DLD1 (cell line): ENCODE data around the gene GRN.
"Not testable (repeated sequence)": the region's sequence is repeated elsewhere in the genome, so short reads cannot be mapped to it uniquely, and the experiment has no call there.

Experiments
- in situ Hi-C: cut with HindIII; loops from 2 replicates; pipeline ENCODE4 v1.10.0; 2017; ENCODE audit warnings: low sequenced_read_pairs

Gene GRN

DNA sequence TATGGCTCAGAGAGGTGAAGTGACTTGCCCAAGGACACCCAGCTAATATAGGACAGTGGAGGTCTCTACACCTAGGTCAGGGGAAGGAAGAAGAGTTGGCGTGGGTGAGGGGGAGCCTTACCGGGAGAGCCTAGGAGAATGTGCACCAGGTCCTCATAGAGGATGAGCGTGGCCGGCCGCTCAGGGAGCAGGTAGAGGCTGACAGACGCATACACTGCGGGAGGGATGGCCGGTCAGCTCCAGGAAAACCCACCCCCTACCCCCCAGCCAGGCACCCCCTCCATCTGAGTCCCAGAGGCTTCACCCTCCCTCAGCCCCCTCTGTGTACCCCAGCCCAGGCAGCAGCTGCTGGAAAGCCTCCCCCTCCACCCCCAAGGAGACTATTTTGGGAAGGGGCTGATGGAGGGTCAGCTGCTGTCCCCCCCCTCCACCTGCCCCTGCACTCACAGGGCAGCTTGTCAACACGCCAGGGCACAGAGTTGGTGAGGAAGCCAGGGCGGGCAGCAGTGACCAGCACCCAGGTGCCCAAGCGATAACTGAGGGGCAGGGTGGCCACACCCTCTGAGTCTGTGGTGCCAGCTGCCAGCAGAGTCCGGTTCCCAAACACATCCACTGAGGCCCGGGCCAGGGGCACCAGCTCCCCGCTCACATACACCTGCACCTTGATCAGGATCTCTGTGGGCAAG lies 14.5 kb downstream of the GRN start:
- in situ Hi-C loops: no loop called here

DNA sequence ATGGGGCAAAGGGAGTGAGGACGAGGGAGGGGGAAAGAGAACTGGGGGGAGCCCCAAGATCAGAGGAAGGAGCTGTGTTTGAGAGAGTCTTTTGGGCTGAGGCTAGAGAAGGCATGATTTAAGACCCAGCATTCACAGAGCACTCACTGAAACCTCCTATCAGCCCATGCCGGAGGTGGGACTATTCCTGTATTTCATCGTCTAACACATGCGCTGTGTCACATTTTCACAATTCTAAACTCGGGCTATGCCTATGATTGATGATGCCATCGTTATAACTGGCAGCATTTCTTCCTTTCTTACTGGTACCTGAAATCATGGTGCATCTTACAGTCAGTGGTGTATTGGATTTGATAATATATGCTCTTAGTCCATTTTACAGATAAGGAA lies 15.0 kb downstream of the GRN start:
- in situ Hi-C loops: no loop called here

DNA sequence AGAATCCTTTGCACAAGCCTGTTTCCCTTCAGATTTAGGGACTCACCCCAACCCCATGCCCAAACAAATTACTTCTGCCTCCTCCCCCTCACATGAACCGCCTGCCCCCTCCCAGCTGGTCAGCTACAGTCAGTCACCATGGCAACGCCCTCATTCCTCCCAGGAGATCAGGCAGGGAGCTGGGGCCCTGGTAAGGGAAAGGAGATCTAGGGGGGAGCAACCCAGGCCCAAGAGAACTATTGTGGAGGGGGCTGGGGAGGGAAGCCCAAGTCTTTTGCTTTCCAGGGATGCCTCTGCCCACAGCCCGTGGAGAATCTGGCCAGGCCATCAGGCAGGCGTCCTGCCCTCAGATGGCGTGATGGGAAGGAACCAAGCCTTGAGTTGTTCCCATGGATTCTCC lies 15.7 kb downstream of the GRN start:
- in situ Hi-C loops: no loop called here

DNA sequence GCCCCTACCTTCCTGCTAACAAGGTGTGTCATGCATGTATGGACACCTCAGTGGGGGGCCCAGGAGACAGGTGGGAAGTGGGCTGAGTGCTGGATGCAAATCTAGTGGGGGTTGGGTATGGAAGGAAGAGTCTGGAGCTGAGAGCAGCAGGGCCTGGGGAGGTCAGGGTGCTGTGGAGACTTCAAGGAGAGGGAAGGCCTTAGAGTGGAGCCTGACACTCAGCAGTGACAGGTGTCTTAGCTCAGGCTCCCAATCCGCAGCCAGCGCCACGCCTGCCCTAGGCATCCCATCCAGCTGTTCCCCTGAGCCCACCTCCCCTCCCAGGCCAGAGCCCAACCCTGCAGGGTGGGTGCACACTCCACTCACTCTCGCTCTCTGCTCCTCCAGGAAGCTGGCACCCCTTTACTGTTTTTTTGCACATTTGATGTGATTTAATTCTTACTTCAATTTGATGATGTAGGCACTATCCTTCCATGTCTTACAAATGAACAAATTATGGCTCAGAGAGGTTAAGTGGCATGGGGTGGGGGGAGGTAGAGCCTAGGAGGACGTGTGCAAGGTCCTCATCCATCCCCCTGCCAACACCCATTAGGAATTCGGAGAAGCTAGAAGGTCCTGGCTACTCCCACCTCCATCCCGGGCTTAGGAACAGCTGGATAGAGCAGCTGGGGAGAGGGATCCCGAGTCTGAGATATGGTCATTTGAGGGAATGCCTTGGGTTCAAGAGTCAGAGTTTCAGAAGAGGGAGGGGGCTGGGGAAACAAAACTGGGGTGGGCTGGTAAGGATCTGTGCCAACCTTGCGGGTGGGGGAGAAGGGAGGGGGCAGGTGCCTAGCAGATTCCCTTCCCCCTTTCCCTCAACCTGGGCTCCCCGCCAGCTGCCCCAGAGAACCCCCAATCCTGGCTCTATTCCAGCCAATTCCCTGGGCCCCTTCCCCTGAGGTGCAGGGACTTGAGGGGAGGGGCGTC lies 16.5 kb downstream of the GRN start:
- in situ Hi-C loops: no loop called here

DNA sequence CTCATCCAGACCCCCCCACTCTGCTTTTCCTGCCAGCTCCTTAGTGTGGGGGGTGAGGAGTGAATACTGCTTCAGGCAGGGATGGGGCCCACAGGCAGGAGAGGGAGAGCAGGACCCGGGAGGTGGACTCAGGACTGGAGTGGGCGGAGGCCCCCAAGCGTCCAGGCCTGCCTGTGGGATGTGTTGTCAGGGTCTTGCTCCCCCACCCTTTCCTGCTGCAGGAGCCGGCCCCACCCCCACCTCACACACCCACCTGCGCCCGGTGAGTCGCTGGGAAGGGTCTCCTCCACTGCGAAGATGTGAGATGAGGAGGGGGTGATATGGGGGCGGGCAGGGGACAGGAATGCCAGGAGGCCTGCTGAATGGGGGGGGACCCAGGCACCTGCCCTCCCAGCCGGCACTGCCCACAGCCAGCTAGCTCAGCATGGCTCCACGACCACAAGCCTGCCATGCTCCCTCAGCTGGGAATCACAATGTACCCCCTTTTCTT lies 17.4 kb downstream of the GRN start:
- in situ Hi-C loops: no loop called here

DNA sequence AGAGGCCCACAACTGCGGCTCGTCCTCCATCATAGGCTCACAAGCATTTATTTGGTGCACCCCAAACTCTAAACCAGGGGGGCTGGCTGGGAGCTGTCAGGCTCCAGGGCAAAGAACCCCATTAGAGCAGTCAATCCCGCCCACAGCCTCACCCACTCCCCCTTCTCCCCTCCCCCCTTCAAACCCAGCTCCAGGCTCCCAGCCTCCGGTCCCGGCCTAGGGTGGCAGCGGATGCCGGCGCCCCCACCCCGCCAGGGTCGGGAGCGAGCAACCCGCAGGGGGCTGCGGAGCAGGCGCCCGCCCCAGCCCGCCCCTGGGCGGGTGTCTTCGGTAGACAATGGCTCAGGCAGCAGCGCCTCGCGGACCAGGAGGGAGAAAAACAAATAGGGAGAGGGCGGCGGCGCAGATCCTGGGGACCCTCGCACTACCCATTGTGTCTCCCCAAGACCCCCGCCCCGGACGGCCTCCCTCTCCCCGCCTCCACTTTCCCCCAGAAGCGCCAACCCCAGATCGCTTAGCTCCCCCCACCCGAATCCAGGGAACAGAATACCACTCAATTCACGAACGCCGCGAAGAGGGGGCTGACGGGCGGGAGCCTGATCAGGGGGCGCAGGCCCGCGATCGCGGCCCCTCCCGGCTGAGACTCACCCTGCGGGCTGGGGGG lies 18.0 kb downstream of the GRN start:
- in situ Hi-C loops: no loop called here

DNA sequence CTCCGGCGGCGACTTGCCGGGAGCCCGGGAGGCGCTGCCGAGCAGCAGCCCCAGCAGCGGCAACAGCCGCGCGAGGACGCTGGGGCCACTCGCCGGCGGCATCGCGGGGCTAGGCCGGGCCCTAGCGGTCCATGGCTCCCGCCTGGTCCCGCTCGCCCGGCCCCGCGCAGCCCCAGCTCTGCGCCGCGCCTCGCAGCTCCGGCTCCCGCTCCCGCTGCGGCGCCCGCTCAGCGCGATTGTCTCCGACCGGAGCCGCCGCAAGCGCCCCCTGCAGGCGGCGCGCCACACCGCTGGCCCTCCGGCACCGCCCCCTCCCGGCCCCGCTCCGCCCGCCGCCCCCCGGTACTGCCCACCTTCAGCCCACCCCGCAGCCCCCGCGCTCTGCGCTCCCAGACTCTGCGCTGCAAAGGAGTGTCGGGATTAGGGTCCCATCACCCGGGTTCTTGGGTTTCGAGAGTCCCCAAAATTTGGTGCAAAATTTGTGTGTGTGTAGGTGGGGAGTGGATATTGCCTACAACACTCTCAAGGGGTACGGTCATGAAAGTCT lies 18.6 kb downstream of the GRN start, which contains the start of gene FAM171A2:
TSS of gene FAM171A2 (minus strand) at position 241 of the 547 bp plus-strand sequence. CDS start at position 102, 139 bp downstream.
- in situ Hi-C loops: no loop called here

DNA sequence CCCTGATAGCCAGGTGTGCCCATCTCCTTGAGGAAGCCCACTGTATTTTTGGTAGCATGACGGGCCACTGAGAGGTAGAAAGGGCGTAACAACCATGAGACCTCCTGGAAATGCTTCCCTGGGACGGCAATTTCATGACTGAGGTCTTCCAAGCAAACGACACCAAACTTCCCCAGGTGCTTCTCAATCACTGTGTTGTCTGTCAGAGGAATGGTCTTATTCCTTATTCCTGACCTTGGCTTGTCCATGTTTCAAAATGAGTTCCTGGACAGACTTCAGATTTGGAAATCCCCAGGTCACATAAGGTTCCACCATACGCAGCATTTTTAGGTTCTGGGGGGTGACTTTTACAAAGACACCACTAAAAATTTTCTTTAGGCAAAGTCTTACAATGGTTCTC lies 19.9 kb downstream of the GRN start:
- in situ Hi-C loops: not testable (repeated sequence)

DNA sequence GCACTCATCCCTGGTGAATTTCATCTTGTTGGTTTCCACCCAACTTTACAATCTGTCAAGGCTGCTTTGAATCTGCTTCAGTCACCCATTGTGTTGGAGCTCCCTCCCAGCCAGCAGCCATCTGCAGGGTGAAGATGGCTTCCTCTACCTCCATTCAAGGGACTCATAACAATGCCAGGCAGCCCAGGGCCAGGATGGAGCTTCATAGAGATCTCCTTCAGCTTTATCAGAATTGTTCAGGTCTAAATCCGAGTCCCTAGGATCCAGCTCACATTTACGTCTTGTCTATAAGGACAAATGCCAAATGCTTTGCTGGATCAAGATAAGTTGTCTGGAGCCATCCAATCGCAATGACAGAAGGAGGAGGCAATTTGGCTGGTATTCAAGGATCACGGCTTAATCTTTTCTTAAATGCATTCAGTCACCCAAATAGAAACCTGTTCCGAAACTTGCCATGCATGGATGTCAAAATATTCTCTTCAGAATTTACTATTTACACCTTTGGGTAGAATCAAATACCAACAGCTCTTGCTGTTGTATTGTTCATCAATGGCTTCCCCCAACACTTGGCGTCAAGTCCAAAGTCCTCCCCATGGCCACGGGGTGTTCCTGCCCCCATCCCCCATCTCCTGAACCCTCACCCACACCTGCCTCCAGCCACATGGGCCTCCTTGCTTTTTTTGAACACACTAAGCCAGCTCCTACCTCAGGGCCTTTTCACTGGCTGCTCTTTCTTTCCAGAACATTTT lies 22.3 kb downstream of the GRN start:
- in situ Hi-C loops: no loop called here

DNA sequence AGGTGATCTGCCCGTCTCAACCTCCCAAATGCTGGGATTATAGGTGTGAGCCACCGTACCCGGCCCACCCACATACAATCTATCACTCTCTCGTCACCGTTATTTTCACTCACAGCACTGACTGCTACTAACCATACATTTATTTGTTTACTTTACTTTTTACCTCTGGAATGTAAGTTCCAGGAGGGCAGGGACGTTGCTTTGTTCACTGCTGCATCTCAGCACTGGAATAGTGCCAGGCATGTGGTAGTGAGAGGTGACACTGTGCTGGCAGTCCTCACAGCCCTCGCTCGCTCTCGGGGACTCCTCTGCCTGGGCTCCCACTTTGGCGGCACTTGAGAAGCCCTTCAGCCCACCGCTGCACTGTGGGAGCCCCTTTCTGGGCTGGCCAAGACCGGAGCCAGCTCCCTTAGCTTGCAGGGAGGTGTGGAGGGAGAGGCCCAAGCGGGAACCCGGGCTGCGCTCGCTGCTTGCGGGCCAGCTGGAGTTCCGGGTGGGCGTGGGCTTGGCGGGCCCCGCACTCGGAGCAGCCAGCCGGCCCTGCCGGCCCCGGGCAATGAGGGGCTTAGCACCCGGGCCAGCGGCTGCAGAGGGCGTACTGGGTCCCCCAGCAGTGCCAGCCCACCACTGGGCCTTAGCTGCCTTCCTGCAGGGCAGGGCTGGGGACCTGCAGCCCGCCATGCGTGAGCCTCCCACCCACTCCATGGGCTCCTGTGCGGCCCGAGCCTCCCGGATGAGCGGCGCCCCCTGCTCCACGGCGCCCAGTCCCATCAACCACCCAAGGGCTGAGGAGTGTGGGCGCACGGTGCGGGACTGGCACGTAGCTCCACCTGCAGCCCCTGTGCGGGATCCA lies 23.5 kb downstream of the GRN start:
- in situ Hi-C loops: not testable (repeated sequence)

DNA sequence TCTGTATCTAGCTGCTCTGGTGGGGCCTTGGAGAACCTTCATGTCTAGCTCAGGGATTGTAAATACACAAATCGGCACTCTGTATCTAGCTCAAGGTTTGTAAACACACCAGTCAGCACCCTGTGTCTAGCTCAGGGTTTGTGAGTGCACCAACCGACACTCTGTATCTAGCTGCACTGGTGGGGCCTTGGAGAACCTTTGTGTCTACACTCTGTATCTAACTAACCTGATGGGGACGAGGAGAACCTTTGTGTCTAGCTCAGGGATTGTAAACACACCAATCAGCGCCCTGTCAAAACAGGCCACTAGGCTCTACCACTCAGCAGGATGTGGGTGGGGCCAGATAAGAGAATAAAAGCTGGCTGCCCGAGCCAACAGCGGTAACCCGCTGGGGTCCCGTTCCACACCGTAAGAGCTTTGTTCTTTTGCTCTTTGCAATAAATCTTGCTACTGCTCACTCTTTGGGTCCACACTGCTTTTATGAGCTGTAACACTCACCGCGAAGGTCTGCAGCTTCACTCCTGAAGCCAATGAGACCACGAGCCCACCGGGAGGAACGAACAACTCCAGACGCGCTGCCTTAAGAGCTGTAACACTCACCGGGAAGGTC lies 24.4 kb downstream of the GRN start:
- in situ Hi-C loops: not testable (repeated sequence)

DNA sequence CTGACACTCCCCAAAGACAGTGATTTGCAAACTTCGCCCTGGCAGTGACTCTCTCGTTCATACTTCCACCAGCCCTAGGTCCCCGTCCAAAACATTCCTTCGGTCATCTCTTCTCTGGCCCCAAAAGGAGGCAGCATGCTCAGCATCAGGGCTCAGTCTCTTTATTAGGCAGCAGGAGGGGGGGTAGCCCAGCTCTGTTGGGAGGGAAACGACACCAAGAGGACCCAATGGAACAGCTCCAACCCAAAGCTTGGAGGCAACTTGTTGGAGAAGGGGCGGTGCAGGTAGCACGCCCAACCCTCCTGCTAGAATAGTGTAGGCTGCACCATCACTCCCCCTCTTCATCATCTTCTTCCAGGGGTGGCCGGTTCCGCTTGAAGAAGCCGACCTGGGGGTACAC lies 26.9 kb downstream of the GRN start:
- in situ Hi-C loops: no loop called here

DNA sequence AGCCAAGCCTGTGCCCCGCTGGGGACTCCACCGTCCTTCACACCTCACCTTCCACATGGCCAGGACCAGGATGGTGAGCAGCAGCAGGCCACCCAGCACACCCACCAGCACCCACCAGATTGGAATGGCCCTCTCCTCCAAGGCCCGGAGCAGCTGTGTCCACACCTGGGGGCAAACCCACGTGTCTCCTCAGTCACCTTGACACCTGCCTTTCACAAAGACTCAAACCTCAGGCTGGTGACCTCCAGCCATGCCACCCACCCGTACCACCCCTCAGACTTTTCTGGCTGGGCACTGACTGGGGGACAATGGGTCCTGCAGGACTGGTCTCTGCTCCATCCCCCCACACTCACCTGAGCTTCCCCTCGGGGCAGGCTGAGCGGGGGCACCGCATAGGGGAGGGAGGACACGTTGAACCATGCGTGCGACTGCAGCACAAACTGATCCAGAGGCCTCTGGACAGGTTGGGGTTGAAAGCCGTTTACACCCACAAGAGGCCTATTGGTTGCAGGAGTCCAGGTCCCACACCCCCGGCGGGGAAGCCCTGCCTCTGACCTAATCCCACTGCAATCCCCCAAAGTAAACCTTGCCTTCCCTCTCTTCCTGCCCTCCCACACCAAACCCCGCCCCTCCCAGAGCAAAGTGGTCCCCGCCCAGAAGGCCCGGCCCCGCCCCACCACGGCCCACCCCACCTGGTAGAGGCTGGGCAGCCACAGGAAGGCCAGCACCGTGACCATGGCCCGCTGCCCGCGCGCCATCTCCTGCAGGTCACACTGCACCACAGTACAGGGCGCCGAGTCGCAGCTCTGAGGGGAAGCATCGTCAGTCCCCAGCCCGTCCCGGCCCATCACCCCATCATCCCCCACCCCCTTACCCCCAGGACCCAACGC lies 29.4 kb downstream of the GRN start:
- in situ Hi-C loops: no loop called here

DNA sequence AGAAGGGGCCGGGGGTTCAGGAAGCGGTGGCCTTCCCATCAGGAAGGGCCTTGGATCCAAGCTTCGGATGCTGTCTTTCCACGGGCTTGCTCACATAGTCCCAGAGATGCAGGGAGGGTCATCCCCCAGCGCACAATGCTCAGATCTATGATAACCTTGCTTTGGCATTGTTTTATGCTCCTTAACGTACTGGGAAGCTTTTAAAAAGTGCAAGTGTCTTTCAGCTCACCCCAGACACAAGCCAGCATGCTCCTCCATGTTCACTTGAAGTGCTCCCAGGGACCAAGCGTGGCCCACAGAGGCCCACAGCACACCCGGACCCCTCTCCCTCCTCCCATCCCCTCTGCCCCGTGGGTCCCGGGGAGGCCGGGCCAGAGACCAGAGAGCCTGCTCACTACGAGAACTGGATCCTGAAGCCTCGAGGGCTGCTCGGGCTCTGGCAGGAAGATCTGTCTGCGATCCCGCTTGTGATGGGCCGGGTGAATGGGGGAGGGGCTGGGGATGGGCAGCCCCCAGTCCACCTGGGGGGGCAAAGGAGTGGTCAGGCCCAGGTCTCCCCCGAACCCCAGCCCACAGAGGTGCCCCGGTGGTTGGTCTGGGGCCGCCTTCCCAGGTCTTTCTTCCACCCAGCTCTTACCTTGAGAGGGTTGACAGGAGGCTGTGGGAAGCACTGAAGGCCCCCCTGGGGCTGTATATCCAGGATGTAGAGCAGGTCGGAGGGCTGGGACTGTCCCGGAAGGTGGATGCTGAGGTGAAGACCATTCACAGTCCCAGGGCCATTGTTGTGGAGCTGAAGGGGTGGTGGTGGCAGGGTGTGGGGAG lies 30.3 kb downstream of the GRN start:
- in situ Hi-C loops: no loop called here

DNA sequence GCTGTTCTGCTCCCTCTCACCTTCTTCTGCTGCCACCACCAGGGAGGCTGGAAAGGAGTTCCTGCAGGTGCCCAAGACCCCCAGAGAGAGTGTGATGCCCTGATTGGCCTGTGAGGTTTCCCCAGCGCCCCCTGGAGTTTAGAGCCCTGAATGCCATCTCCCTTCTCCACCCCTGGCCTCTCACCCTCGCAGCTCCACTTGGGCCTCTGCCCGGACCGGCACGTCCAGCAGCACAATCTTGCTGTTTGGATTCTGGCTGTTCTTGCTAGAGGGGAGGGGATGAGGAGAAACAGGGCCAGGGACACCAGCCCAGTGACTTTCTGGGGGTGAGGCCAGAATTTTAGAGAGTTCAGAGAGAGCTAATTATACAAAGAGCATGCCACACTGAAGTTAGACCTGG lies 31.0 kb downstream of the GRN start:
- in situ Hi-C loops: no loop called here

DNA sequence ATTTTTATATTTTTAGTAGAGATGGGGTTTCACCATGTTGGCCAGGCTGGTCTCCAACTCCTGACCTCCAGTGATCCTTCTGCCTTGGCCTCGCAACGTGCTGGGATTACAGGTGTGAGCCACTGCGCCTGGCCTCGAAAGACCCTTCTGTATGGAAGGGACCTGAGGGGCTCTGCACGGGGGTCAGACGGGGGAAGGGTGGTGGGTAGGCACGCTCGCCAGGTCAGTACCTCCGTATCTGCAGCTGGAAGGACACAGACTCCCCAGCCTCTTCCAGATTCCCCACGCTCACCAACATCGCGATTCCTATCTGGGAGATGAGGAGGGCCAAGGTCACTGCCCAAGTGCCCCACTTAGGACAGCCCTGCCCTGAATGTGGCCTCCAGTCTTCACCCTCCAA lies 31.7 kb downstream of the GRN start:
- in situ Hi-C loops: no loop called here

DNA sequence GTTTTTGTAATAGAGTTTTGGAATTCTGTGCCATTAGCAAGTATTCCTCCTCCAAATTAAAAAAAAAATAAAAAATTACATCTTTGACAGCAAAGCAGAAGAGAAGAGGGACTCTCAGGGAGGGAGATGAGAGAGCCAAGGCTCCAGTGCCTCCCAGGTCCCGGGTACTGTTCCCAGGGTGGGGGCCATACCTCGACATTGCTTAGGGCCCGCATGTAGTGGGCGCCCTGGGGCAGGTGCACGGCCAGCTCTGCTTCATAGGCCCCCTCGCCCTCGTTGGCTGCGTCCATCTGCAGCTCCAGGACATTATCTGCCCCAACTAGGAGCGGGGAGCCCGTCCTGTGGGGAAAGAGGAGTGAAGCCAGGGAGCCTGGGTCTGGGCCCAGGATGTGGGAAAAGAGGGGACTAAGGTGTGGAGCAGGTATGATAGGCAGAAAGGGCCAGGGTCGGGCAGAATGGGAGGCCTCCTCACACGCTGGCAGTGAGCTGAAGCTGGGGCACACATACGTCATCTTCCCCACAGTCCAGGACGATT lies 33.1 kb downstream of the GRN start:
- in situ Hi-C loops: no loop called here
